ENCODE measurements around the gene IL21R. TPM values are rescaled to one million over a fixed set of nuclear protein-coding genes. Genes with fewer than 3 reads are reported as not detected.

The IL21R gene
- total and polyA plus RNA-seq, 10 of the 15 experiments (the other 5 are each of a cell fraction or from before 2014, with no cell fraction given), result 5.3 to 138 (median 82.5) TPM

DNA sequence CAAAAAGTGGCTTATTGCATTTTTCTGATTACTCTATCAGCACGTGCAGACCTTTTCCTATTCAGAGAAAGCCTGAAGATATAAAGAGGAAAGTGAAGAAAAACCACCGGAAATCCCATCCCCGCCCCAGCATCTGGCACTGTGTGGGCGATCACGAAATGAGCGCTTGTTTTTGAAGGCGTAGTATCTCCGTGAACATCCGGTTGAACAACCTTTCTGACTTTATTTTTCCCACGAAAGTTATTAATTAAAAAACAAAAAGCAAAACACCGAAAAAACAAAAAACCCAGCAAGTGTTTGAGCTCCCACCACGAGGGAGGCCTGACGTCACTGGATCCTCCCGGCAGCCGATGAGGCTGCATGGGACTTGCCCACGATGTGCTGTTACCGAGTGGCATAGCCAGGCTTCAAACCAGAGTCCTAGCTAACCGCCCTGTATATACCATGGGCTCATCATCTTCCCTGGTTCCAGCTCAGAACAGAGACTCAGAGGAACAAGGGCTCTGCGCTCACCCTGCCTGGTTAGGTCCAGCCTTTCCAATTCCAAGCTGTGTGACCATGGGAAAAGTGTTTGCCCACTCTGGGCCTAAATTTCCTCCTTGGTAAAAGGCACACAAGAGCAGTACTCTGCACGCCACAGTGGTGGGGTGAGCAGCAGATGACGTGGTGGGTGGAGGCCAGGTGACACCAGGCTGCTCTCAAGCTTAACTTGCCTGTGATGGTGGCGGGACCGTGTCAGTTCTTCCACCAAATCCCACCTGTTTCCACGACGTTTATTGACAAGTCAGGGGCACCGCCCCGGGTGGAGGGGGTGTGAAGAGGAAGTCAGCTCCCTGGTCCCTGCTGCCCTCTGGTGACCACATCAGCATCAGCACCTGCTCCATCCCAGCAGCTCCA is 34.3 kb upstream of the IL21R start (continued):
- peak; percentile 4 for TF ChIP-seq USF1 (IDR thresholded peaks at IDR 0.05; ENCODE audit: borderline replicate concordance, extremely low read length, insufficient read depth, low read depth, low read length)
- TF ChIP-seq HCFC1 (IDR thresholded peaks at IDR 0.05; ENCODE audit: low read length), result no peak
- TF ChIP-seq ZSCAN29 (IDR thresholded peaks at IDR 0.05), result no peak
- TF ChIP-seq EED (IDR thresholded peaks at IDR 0.05; ENCODE audit: low read depth), result peak; percentile 72
- TF ChIP-seq MXI1 (IDR thresholded peaks at IDR 0.05; ENCODE audit: low read depth, low read length), result 0 out of 2 replicates have a peak, but pooled peaks have one; percentile 41
- peak; percentile 90; the same call in 1 of the 2 replicates for TF ChIP-seq NFXL1 (IDR thresholded peaks at IDR 0.05; ENCODE audit: borderline replicate concordance)
- TF ChIP-seq BHLHE40 (IDR thresholded peaks at IDR 0.05; ENCODE audit: borderline replicate concordance in 1 of 2, low read depth in 2 of 2, low read length in 1 of 2), result peak; percentile 89 to 96
- TF ChIP-seq REST (IDR thresholded peaks at IDR 0.05; ENCODE audit: low read depth, low read length), result no peak
- TF ChIP-seq SMC3 (IDR thresholded peaks at IDR 0.05; ENCODE audit: borderline replicate concordance, low read length), result peak; percentile 83
- peak; percentile 73; the same call in 1 of the 2 replicates for TF ChIP-seq ZNF592 (IDR thresholded peaks at IDR 0.05)
- TF ChIP-seq, protein P1, sequence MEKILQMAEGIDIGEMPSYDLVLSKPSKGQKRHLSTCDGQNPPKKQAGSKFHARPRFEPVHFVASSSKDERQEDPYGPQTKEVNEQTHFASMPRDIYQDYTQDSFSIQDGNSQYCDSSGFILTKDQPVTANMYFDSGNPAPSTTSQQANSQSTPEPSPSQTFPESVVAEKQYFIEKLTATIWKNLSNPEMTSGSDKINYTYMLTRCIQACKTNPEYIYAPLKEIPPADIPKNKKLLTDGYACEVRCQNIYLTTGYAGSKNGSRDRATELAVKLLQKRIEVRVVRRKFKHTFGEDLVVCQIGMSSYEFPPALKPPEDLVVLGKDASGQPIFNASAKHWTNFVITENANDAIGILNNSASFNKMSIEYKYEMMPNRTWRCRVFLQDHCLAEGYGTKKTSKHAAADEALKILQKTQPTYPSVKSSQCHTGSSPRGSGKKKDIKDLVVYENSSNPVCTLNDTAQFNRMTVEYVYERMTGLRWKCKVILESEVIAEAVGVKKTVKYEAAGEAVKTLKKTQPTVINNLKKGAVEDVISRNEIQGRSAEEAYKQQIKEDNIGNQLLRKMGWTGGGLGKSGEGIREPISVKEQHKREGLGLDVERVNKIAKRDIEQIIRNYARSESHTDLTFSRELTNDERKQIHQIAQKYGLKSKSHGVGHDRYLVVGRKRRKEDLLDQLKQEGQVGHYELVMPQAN (conservative IDR thresholded peaks at IDR 0.05), result peak; percentile 65; the same call in 1 of the 2 replicates
- TF ChIP-seq FOS (IDR thresholded peaks at IDR 0.05; ENCODE audit: borderline replicate concordance, extremely low read depth, insufficient read length), result no peak
- no peak for TF ChIP-seq MYB (IDR thresholded peaks at IDR 0.05; ENCODE audit: borderline replicate concordance, low read depth, low read length)
- TF ChIP-seq STAT3 (IDR thresholded peaks at IDR 0.05; ENCODE audit: low read depth, low read length), result no peak
- 0 out of 2 replicates have a peak, but pooled peaks have one; percentile 21 for TF ChIP-seq PAX5 (IDR thresholded peaks at IDR 0.05; ENCODE audit: borderline replicate concordance, low read depth, low read length)
